A204.1 (cell line): Measurements from ENCODE around the gene ZNF654.
"Not testable (repeated sequence)": the region's sequence is repeated elsewhere in the genome, so short reads cannot be mapped to it uniquely, and the experiment has no call there.

Source experiments
- FAIRE-seq: peaks from 2 replicates; lab custom pipeline; 2012; peaks lifted over from hg19 to GRCh38; lab: Jason Lieb, UNC

Gene ZNF654

DNA sequence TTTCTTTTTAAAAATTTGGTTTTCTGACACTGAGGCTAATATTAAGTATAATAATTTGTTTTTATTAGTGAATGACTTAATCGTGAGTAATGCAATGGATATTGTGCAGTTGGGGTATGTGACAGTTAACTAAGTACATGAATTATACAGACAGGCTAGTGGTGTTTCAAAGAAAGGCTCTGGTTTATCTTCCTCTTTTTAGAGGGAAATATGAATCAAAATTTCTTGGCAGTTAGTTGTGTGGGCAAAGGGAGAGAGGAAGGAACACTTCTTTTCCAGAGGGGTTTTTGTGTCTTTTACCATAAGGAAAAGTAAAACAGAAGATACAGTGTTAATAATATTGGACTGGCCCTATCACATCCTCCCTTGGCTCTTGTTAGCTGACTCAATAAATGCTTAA lies 2.7 kb downstream of the ZNF654 start:
- no peak for FAIRE-seq

DNA sequence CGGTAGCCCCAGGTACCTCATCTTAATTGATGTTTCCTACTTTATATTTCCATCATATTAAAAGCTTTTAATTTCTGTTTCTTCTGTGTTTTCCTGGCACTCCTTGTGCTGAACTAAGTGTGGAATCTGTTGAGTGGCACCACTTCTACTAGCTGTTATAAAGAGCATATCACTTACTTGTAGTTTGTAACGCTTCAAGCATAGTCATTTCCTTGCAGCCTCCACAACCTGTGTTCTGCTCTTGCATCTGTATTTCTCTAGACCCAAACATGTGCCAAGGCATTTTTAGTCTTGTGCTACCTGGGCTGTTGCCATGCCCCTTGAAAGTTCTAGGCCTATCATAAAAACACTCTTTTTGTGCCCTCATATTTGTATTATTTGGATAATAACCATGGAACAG lies 16.0 kb downstream of the ZNF654 start:
- no peak for FAIRE-seq

GRCh38 chr3:88075497-88075896 lies 16.4 kb downstream of the ZNF654 start:
- no peak for FAIRE-seq

DNA sequence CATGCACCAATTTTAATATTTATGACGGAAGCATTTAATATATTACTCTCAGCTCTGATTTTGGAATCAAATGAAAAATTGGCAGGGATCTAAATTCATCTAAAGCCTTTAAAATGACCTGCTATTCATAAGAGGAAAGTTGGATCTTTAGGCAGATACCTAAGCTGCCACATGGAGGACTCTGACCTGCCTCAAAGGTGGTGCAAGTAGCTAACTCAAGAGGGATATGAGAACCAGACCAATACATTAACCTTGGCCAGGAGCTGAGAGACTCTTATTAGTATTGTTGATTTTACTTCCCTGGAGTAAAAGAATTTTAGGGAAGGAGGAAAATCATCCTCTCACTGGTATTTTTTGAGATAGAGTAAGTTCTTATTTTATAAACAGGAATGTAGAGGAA lies 17.7 kb downstream of the ZNF654 start:
- no peak for FAIRE-seq

DNA sequence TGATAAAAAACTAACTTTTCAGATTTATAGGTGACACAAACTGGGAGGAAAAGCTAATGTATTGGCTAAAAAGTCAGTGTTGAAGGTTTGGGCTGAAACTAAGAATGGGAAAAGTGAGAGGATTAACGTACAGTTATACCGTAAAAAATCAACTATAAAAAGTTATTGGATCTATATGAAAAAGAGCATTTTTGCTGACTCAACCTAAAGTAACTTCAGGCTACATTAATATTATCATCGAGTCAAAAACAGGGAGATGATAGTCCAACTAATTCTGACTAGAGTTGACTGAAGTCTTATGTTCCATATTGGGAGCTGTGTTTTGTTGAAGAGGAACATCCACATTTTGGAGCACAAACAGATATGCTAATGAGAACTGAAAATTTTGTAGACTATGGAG lies 19.9 kb downstream of the ZNF654 start:
- FAIRE-seq: no peak

- FAIRE-seq: no peak
Observed at GRCh38 chr3:88082854-88083253, 23.8 kb downstream of the ZNF654 start.

DNA sequence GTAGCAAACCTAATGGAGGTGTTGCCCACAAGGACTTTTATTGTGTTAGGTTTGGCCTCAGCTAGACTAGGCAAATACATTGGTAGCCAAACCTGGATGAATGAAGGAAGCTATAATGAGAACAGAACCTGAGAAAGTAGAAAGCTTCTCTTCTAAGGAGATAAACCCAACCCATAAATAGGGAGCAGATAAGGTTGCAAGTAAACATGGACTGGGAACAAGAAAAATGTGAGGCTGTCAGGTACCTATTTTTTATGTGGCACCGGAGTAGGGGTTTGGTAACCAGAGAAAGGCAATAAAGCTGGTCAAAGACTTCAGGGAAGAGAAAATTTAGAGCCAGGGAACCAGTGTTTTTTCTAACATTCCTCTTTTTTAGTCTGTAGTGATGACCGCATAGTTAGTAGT lies 25.0 kb downstream of the ZNF654 start:
- no peak for FAIRE-seq

GRCh38 chr3:88090681-88091080 lies 31.6 kb downstream of the ZNF654 start:
- FAIRE-seq: no peak

GRCh38 chr3:88092270-88092669 lies 33.2 kb downstream of the ZNF654 start:
- FAIRE-seq: no peak

GRCh38 chr3:88093266-88093665 lies 34.2 kb downstream of the ZNF654 start:
- no peak for FAIRE-seq

DNA sequence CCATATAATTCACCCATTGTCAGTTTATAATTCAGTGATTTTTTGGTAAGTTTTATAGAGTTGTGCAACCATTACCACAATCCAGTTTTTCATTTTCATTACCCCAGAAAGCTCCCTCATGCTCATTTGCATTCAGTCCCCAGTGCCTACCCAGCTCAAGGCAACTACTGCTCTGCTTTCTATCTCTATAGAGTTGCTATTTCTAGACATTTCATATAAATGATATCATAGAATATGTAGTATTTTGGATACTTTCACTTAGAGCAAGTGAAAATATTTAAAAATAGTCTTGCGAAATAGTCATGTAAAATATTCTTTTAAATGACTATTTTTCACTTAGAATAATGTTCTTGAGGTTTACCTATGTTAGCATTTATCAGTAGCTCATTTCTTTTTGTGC lies 42.1 kb downstream of the ZNF654 start:
- FAIRE-seq: no peak

DNA sequence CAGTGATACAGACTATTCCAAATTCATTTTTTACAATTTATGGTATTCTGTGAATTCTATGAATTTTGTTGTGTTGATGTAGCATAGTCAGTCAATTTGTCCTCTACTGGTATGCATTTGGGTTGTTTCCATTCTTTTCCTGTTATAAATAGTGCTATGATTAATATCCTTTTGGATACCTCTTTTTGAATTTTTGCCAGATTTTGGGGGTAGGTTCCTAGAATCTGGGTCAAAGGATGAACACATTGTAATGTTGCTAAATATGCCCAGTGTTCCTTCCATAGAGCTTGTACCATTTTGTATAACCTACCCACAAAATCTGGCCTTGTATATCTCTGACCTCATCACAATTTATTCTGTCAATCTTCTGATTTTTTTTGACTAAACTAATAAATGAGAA lies 46.3 kb downstream of the ZNF654 start:
- no peak for FAIRE-seq

GRCh38 chr3:88112289-88112688 lies 53.2 kb downstream of the ZNF654 start:
- FAIRE-seq: no peak

DNA sequence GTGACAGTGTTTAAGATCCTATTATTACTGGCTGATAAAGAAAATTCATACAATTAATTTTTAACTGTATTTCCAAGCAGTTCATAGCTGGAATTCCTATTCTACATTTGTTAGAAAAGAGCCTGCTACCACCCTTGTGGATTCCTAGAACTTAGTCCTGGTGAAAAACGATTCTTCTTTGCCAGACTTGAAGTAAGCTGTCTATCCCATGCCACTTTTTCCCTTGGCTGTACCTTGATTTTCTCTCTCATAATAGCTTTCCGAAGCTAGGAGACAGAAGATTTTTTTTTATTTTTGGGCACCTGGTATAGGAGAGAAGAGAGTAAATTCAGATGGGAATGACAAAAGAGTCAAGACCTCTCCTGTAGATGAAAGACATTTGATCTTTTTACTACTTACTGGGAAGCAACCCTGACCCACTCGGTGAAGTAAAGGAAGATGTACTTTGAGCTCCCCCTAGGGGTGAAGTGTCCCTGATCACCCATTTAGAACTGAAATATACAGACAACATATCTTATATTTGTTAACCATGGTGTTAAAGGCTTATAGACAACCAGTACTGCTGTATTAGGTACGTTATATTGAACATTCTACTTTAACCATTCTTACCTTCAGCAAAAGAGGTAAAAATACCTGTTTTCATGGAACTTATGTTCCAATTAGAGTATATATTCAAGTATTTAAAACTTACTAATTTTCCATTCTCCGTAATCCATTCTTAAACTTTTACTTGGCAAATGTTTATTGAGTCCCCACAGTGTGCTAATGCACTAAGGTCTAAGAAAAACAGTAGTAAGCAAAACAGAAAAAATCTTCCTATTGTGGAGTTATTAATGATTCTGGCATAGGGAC lies 54.5 kb downstream of the ZNF654 start:
- peak; percentile 94 for FAIRE-seq

GRCh38 chr3:88114878-88115549 lies 56.0 kb downstream of the ZNF654 start:
- FAIRE-seq: no peak

- FAIRE-seq: no peak
Observed at GRCh38 chr3:88117683-88118082, 58.6 kb downstream of the ZNF654 start.

- not testable (repeated sequence) for FAIRE-seq
Observed at GRCh38 chr3:88118603-88119002, 59.5 kb downstream of the ZNF654 start.

DNA sequence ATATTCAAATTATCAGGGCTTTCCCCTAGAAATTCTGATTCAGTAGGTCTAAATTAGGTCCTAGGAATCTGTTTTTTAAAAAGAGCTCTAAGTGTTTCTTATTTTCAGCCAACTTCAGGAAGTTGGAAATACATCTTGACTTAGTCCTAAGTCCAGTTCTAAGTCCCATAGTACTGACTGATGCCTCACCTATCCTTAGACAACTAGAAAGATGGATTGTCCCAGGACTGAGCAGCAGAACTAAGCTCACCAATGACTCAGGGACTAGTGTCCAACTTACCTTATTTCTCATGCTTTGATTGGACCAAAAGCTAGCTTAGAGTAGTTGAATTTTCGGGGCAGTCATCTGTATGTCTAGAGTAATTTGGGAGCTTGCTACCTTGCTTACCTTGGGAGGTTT lies 64.5 kb downstream of the ZNF654 start:
- no peak for FAIRE-seq

DNA sequence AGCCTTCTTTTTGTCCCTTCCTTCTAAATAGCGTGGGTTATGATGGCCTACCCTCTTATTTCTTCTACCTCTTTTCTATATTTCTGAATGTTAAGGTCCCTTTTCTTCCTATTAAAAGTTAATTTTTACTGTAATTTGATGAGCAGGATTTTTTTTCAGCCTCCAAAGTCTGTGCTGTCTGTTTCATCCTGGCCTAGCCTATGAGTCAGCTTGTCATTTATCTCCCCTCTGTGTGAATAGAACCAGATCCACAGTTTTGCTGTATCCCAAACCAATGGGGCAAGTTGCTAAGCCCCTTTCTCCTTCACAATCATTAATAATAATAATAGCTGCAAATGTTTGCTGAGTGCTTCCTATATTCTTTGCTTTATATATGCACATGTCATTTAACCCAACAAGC lies 72.6 kb downstream of the ZNF654 start:
- no peak for FAIRE-seq

DNA sequence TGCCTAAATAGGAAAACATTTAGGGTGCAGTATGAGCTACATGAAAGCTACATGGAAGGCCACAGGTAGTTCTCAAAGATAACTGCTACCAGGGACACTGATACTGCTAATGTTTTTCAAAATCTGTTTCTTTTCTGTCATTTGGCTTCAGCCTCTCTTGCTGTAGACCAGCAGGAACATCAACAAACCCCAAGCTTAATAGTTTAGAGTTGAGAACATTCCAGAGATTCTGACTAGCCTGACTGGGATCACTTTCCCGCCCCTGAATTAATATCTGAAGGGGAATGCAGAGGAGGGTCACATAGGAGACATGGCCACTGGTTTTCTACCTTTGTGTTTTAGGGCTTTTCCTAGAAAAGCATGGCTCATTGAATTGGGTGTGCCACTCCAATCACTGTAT lies 73.8 kb downstream of the ZNF654 start:
- no peak for FAIRE-seq

- FAIRE-seq: no peak
Observed at GRCh38 chr3:88133711-88134263, 74.7 kb downstream of the ZNF654 start.

- no peak for FAIRE-seq
Observed at GRCh38 chr3:88137836-88138235, 78.8 kb downstream of the ZNF654 start.

DNA sequence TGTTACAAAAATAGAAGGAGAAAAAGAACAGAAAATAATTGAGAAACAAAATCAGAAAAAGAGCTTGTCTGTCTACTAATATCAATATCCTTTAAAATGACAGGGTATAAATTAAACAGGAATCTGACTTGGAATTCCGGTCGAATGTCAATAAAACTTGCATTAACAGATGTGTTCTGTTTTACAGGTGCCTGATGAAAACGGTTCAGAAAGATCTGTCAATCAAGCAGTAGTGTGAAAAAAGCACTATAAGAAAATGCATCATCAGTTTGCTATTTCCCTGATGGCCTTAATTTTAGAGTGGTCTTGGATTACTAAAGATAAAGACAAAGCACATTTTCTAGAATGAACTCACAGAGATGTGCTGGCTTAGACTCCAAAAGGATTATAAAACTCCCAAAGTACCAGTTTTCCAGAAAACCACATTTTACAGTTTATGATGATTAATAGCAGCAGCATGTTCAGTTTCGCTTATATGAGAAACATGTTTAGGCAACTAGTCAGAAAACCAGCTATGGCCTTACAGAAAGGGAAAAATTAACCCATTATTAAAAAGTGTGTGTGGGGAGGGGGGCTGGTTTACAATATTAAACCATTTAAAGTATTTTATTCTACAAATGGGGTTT lies 82.5 kb downstream of the ZNF654 start:
- no peak for FAIRE-seq
